HepG2 (cell line): Measurements from ENCODE around the gene PSMA3. TPM values are rescaled to one million over a fixed set of nuclear protein-coding genes. Genes with fewer than 3 reads are reported as not detected.

Source experiments
- AHDC1 ChIP-seq: sonication (generic); formaldehyde crosslinking; IDR thresholded peaks from 2 replicates; pipeline ENCODE4 v1.5.1; 2020; ENCODE audit warnings: mild to moderate bottlenecking, missing genetic modification reagents, borderline replicate concordance
- CEBPB ChIP-seq: IDR thresholded peaks from 2 replicates; pipeline ENCODE4 v1.6.1; 2011; ENCODE audit warnings: low read depth, low read length, improper control_type of control experiment, borderline replicate concordance
- FOXO4 ChIP-seq: sonication (generic); formaldehyde crosslinking; conservative IDR thresholded peaks from 2 replicates; pipeline ENCODE4 v1.8.1; 2023; ENCODE audit warnings: missing genetic modification reagents
- FOXP1 ChIP-seq, 2 experiments: fragments of 450-650 bp in 1 of 2; IDR thresholded peaks; 2 replicates each; pipeline ENCODE4 v1.6.1; 2017 to 2018; ENCODE audit warnings: antibody characterized with exemption in 1 of 2
- HOXA3 ChIP-seq: sonication (generic); formaldehyde crosslinking; IDR thresholded peaks from 2 replicates; pipeline ENCODE4 v1.5.0; 2020; ENCODE audit warnings: missing genetic modification reagents
- KDM5A ChIP-seq: fragments of 200-600 bp; sonication (generic); IDR thresholded peaks from 2 replicates; pipeline ENCODE4 v1.7.0; 2018; ENCODE audit warnings: antibody characterized with exemption, mild to moderate bottlenecking, low read length, borderline replicate concordance
- LCORL ChIP-seq, 2 experiments: fragments of 450-650 bp in 1 of 2; sonication (generic) in 1 of 2; formaldehyde crosslinking in 1 of 2; IDR thresholded peaks; 2 replicates each; pipeline versions ENCODE4 v1.5.0 to v1.6.1; 2017 to 2020; ENCODE audit warnings: antibody characterized with exemption in 1 of 2, missing genetic modification reagents in 1 of 2
- NCOA2 ChIP-seq: sonication (generic); formaldehyde crosslinking; IDR thresholded peaks from 2 replicates; pipeline ENCODE4 v1.8.0; 2022; ENCODE audit warnings: inconsistent platforms
- PAX8 ChIP-seq: sonication (generic); formaldehyde crosslinking; IDR thresholded peaks from 2 replicates; pipeline ENCODE4 v1.8.0; 2022; ENCODE audit warnings: mild to moderate bottlenecking, missing genetic modification reagents, borderline replicate concordance
- SMARCC2 ChIP-seq: fragments of 450-650 bp; IDR thresholded peaks from 2 replicates; pipeline ENCODE4 v1.6.1; 2017; ENCODE audit warnings: antibody characterized with exemption, mild to moderate bottlenecking
- ZNF230 ChIP-seq: sonication (generic); formaldehyde crosslinking; IDR thresholded peaks from 2 replicates; pipeline ENCODE4 v1.4.0; 2020; ENCODE audit warnings: mild to moderate bottlenecking, missing genetic modification reagents
- ZNF513 ChIP-seq: sonication (generic); formaldehyde crosslinking; conservative IDR thresholded peaks from 2 replicates; pipeline ENCODE4 v1.5.0; 2020; ENCODE audit warnings: missing genetic modification reagents
- ZNF639 ChIP-seq: conservative IDR thresholded peaks from 2 replicates; pipeline ENCODE4 v1.6.1; 2018; ENCODE audit warnings: missing genetic modification reagents
- ZNF782 ChIP-seq: sonication (generic); formaldehyde crosslinking; IDR thresholded peaks from 2 replicates; pipeline ENCODE4 v1.4.0; 2020; ENCODE audit warnings: missing genetic modification reagents, mild to moderate bottlenecking, borderline replicate concordance
- ZNF878 ChIP-seq: sonication (generic); formaldehyde crosslinking; IDR thresholded peaks from 2 replicates; pipeline ENCODE4 v1.8.1; 2023; ENCODE audit warnings: mild to moderate bottlenecking, missing genetic modification reagents, moderate library complexity
- polyA plus RNA-seq, 8 experiments: library from polyadenylated mRNA; depleted of rRNA in 3 of 8; stranded (reverse) in 7 of 8; unstranded in 1 of 8; fragments of >200 nt; fragmentation: Illumina TruSeq in 4 of 8; extraction: Trizol in 4 of 8; gene quantifications; 2 replicates each; pipeline versions ENCODE4 v1.2.1 to v1.2.3, GENCODE V29; 2011 to 2016; ENCODE audit warnings: low read depth in 4 of 8, missing spikeins in 1 of 8, mixed read lengths in 1 of 8; ENCODE audit not compliant: insufficient read depth in 1 of 8
- total RNA-seq, 5 experiments: library from RNA; depleted of rRNA; stranded (reverse); fragments of >200 nt; fragmentation: Illumina TruSeq; extraction: Trizol; gene quantifications; 2 replicates each; pipeline ENCODE4 v1.2.3, GENCODE V29; 2016; ENCODE audit warnings: low read depth in 1 of 5

Gene PSMA3
- total and polyA plus RNA-seq, 2 of the 13 experiments (the other 11 are each of a cell fraction or from before 2014, with no cell fraction given) = 232 to 275 TPM

- 0 out of 2 replicates have a peak, but pooled peaks have one; percentile 33 for TF ChIP-seq AHDC1
- no peak for TF ChIP-seq ZNF230 (CRISPR knock-in tag)
- TF ChIP-seq CEBPB = peak; percentile 81; the same call in 1 of the 2 replicates
- no peak for TF ChIP-seq PAX8
- TF ChIP-seq LCORL (IDR thresholded peaks at IDR 0.05) = no peak
- peak; percentile 43; the same call in 1 of the 2 replicates for TF ChIP-seq LCORL (CRISPR knock-in tag; IDR thresholded peaks at IDR 0.05)
- TF ChIP-seq FOXP1 (IDR thresholded peaks at IDR 0.05) = no peak
- no peak for TF ChIP-seq FOXP1 (CRISPR knock-in tag; IDR thresholded peaks at IDR 0.05)
- TF ChIP-seq ZNF782 (CRISPR knock-in tag) = no peak
- TF ChIP-seq NCOA2 (CRISPR knock-in tag) = no peak; the same call in 1 of the 2 replicates
- peak; percentile 84; the same call in 1 of the 2 replicates for TF ChIP-seq ZNF513 (CRISPR knock-in tag)
- TF ChIP-seq SMARCC2 = no peak
- TF ChIP-seq ZNF878 (CRISPR knock-in tag) = no peak
- TF ChIP-seq FOXO4 (CRISPR knock-in tag) = no peak
- peak; percentile 75; the same call in 1 of the 2 replicates for TF ChIP-seq KDM5A
- no peak for TF ChIP-seq ZNF639 (CRISPR knock-in tag)
- TF ChIP-seq HOXA3 = peak; percentile 59; the same call in 1 of the 2 replicates
Observed at GRCh38 chr14:58239244-58240195, 5.1 kb upstream of the PSMA3 start (continued).
